K562 (cell line): ENCODE results near the gene TSTD1. TPM values are rescaled to one million over a fixed set of nuclear protein-coding genes. Genes with fewer than 3 reads are reported as not detected.

Experiments used
- CBX3 ChIP-seq, 2 experiments: IDR thresholded peaks; 1 replicate in 1 of 2; 2 replicates in 1 of 2; pipeline ENCODE4 v1.6.1; 2012; ENCODE audit warnings: inconsistent platforms in 2 of 2, low read length in 2 of 2, borderline replicate concordance in 1 of 2, control low read depth in 1 of 2
- EGR1 ChIP-seq: fragments of 450-650 bp; conservative IDR thresholded peaks from 2 replicates; pipeline ENCODE4 v1.6.1; 2017; ENCODE audit warnings: mild to moderate bottlenecking
- GTF2E2 ChIP-seq: fragments of 200-800 bp; sonication (Bioruptor generic); IDR thresholded peaks from 2 replicates; pipeline ENCODE4 v1.6.1; 2016; ENCODE audit warnings: missing genetic modification characterization, missing compliant biosample characterization
- HNRNPH1 ChIP-seq: fragments of 200-400 bp; formaldehyde crosslinking; optimal IDR thresholded peaks from 2 replicates; pipeline ENCODE3; 2017; ENCODE audit warnings: low read depth, mild to moderate bottlenecking, low read length, moderate library complexity
- KAT2B ChIP-seq: IDR thresholded peaks from one replicate; pipeline ENCODE4 v1.6.1; 2012; ENCODE audit warnings: low read depth, mild to moderate bottlenecking, control low read depth, inconsistent platforms, low read length, moderate library complexity
- KAT7 ChIP-seq: sonication (generic); formaldehyde crosslinking; IDR thresholded peaks from 2 replicates; pipeline ENCODE4 v1.8.0; 2022; ENCODE audit warnings: missing genetic modification reagents, mild to moderate bottlenecking, borderline replicate concordance
- MYBL2 ChIP-seq, 2 experiments: fragments of 450-650 bp in 1 of 2; sonication (generic) in 1 of 2; formaldehyde crosslinking in 1 of 2; IDR thresholded peaks; 2 replicates each; pipeline versions ENCODE4 v1.6.1 to v1.8.1; 2017 to 2022; ENCODE audit warnings: borderline replicate concordance in 1 of 2, inconsistent platforms in 1 of 2, low read depth in 1 of 2, mild to moderate bottlenecking in 1 of 2, missing genetic modification reagents in 1 of 2, moderate library complexity in 1 of 2
- NFYB ChIP-seq: IDR thresholded peaks from 2 replicates; pipeline ENCODE4 v1.6.1; 2011; ENCODE audit warnings: mild to moderate bottlenecking, moderate library complexity; ENCODE audit not compliant: insufficient read length; ENCODE audit errors: extremely low read depth
- NR2C1 ChIP-seq, 2 experiments: fragments of 450-650 bp; IDR thresholded peaks; 2 replicates each; pipeline ENCODE4 v1.6.1; 2017; ENCODE audit warnings: mild to moderate bottlenecking in 2 of 2, antibody characterized with exemption in 1 of 2, inconsistent platforms in 1 of 2, missing compliant biosample characterization in 1 of 2, missing genetic modification characterization in 1 of 2
- PHF21A ChIP-seq: fragments of 450-650 bp; IDR thresholded peaks from 2 replicates; pipeline ENCODE4 v1.6.1; 2017; ENCODE audit warnings: low read depth, borderline replicate concordance
- PML ChIP-seq: IDR thresholded peaks from 2 replicates; pipeline ENCODE4 v1.6.1; 2012; ENCODE audit warnings: low read length, inconsistent platforms
- RBM14 ChIP-seq: fragments of 200-400 bp; formaldehyde crosslinking; IDR thresholded peaks from 2 replicates; pipeline ENCODE4 v1.6.1; 2018; ENCODE audit warnings: low read depth, mild to moderate bottlenecking, low read length, moderate library complexity, borderline replicate concordance; ENCODE audit not compliant: insufficient read depth
- SETDB1 ChIP-seq: IDR thresholded peaks from one replicate; pipeline ENCODE4 v1.6.1; 2012; ENCODE audit warnings: low read length, control low read depth, inconsistent platforms
- SP1 ChIP-seq: sonication (generic); formaldehyde crosslinking; IDR thresholded peaks from 2 replicates; pipeline ENCODE4 v1.8.1; 2022; ENCODE audit warnings: mild to moderate bottlenecking, missing genetic modification reagents
- TFAM ChIP-seq: fragments of 250-450 bp; sonication (Bioruptor Pico); conservative IDR thresholded peaks from 2 replicates; pipeline ENCODE4 v1.5.0; 2021; ENCODE audit warnings: mild to moderate bottlenecking, moderate library complexity
- ZC3H11A ChIP-seq: IDR thresholded peaks from 2 replicates; pipeline ENCODE4 v1.6.1; 2012; ENCODE audit warnings: low read depth, low read length, improper control_type of control experiment
- ZNF23 ChIP-seq: fragments of 250-450 bp; sonication (Bioruptor Pico); IDR thresholded peaks from 2 replicates; pipeline ENCODE4 v1.4.0; 2020; ENCODE audit warnings: mild to moderate bottlenecking
- ZNF57 ChIP-seq: fragments of 450-650 bp; formaldehyde crosslinking; IDR thresholded peaks from 2 replicates; pipeline ENCODE4 v1.4.0; 2020; ENCODE audit warnings: mild to moderate bottlenecking, moderate library complexity
- ZZZ3 ChIP-seq: fragments of 450-650 bp; IDR thresholded peaks from 2 replicates; pipeline ENCODE4 v1.6.1; 2016; ENCODE audit warnings: antibody characterized with exemption, mild to moderate bottlenecking, moderate library complexity
- polyA plus RNA-seq, 8 experiments: library from polyadenylated mRNA; depleted of rRNA in 4 of 8; stranded (reverse) in 5 of 8; unstranded in 3 of 8; fragments of >200 nt; fragmentation: Nextera tagmentation in 2 of 8; fragmentation: Illumina TruSeq in 1 of 8; extraction: Ambion mirVana in 2 of 8; extraction: Trizol in 1 of 8; gene quantifications; 2 replicates each; pipeline versions ENCODE4 v1.2.1 to v1.2.3, GENCODE V29; 2011 to 2014; ENCODE audit warnings: inconsistent platforms in 1 of 8, missing spikeins in 1 of 8
- total RNA-seq, 7 experiments: library from RNA; depleted of rRNA in 6 of 7; stranded (reverse); fragments of >200 nt in 6 of 7; fragmentation: Illumina TruSeq in 2 of 7; extraction: Trizol in 2 of 7; gene quantifications; 2 replicates each; pipeline versions ENCODE4 v1.2.1 to v1.2.3, GENCODE V29; 2011 to 2021; ENCODE audit warnings: low replicate concordance in 1 of 7
- TF ChIP-seq, protein P1 (sequence below): fragments of 250-450 bp; sonication (Bioruptor Pico); IDR thresholded peaks from 2 replicates; pipeline ENCODE4 v1.4.0; 2020; ENCODE audit warnings: borderline replicate concordance
- TF ChIP-seq, protein P2 (sequence below): sonication (generic); formaldehyde crosslinking; IDR thresholded peaks from 2 replicates; pipeline ENCODE4 v1.5.0; 2020; ENCODE audit warnings: missing genetic modification reagents
- TF ChIP-seq, protein P3 (sequence below): fragments of 450-650 bp; IDR thresholded peaks from 2 replicates; pipeline ENCODE4 v1.6.1; 2017; ENCODE audit warnings: mild to moderate bottlenecking, moderate library complexity
- TF ChIP-seq, protein P4 (sequence below): fragments of 450-650 bp; formaldehyde crosslinking; IDR thresholded peaks from 2 replicates; pipeline ENCODE4 v1.4.0; 2020; ENCODE audit warnings: mild to moderate bottlenecking

TSTD1 gene
- total and polyA plus RNA-seq, 9 of the 15 experiments (the other 6 are each of a cell fraction or from before 2014, with no cell fraction given), result 0.23 to 0.53 TPM; not detected in 7

DNA sequence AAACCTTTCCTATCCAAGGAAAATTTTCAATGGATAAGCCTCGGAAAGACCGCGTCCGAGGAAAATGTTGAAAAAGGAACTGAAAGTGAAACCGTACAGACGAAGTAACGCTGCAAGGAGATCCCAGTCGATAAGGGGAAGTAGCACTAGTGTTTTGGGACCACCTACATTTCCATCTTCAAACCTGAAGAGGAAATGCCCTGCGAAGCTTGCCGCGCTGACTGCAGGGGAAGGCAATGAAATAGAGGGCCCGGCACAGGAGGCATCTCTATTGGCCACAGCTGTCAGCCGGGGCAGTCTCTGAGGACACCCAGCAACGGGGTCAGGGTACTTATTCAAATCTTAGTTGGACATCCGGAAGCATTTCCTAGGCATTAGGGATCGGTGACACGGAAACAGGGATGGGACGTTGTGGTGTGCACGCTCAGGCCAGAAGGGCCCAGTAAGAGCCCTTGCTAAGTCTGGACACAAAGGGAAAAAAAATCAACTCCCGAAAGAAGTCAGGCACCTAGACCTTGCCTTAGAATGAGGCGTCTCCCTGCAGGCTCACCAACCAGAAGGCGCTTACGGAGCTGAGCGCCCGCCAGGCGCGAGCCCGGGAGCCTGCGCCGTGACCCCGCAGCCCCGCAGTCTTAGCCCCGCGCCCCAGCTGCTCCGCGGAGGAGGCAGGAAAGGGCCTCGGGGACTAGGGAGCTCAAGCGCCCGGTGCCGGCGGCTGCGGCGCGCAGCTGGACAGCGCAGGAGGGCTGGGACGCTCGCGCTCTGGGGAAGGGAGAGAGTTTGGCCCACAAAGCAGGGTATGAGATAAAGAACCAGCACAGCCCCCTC, 6.4 kb upstream of the TSTD1 start (continued):
- no peak for TF ChIP-seq ZNF23 (CRISPR knock-in tag)
- TF ChIP-seq, protein P1, sequence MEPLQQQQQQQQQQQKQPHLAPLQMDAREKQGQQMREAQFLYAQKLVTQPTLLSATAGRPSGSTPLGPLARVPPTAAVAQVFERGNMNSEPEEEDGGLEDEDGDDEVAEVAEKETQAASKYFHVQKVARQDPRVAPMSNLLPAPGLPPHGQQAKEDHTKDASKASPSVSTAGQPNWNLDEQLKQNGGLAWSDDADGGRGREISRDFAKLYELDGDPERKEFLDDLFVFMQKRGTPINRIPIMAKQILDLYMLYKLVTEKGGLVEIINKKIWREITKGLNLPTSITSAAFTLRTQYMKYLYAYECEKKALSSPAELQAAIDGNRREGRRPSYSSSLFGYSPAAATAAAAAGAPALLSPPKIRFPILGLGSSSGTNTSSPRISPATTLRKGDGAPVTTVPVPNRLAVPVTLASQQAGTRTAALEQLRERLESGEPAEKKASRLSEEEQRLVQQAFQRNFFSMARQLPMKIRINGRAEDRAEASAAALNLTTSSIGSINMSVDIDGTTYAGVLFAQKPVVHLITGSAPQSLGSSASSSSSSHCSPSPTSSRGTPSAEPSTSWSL (CRISPR knock-in tag), result no peak
- TF ChIP-seq ZNF57 (CRISPR knock-in tag), result no peak
- TF ChIP-seq, protein P2, sequence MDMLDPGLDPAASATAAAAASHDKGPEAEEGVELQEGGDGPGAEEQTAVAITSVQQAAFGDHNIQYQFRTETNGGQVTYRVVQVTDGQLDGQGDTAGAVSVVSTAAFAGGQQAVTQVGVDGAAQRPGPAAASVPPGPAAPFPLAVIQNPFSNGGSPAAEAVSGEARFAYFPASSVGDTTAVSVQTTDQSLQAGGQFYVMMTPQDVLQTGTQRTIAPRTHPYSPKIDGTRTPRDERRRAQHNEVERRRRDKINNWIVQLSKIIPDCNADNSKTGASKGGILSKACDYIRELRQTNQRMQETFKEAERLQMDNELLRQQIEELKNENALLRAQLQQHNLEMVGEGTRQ (CRISPR knock-in tag), result peak; percentile 27; the same call in 1 of the 2 replicates
- TF ChIP-seq RBM14, result no peak
- TF ChIP-seq CBX3 (IDR thresholded peaks at IDR 0.05; ENCODE audit: borderline replicate concordance in 1 of 2, low read length in 2 of 2), result no peak
- TF ChIP-seq HNRNPH1, result no peak
- TF ChIP-seq MYBL2 (IDR thresholded peaks at IDR 0.05; ENCODE audit: low read depth), result no peak
- TF ChIP-seq MYBL2 (CRISPR knock-in tag; IDR thresholded peaks at IDR 0.05; ENCODE audit: borderline replicate concordance), result no peak
- TF ChIP-seq, protein P3, sequence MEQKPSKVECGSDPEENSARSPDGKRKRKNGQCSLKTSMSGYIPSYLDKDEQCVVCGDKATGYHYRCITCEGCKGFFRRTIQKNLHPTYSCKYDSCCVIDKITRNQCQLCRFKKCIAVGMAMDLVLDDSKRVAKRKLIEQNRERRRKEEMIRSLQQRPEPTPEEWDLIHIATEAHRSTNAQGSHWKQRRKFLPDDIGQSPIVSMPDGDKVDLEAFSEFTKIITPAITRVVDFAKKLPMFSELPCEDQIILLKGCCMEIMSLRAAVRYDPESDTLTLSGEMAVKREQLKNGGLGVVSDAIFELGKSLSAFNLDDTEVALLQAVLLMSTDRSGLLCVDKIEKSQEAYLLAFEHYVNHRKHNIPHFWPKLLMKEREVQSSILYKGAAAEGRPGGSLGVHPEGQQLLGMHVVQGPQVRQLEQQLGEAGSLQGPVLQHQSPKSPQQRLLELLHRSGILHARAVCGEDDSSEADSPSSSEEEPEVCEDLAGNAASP, result no peak
- TF ChIP-seq TFAM (CRISPR knock-in tag), result no peak
- no peak for TF ChIP-seq GTF2E2 (tag)
- no peak for TF ChIP-seq ZC3H11A
- no peak for TF ChIP-seq NFYB
- TF ChIP-seq, protein P4, sequence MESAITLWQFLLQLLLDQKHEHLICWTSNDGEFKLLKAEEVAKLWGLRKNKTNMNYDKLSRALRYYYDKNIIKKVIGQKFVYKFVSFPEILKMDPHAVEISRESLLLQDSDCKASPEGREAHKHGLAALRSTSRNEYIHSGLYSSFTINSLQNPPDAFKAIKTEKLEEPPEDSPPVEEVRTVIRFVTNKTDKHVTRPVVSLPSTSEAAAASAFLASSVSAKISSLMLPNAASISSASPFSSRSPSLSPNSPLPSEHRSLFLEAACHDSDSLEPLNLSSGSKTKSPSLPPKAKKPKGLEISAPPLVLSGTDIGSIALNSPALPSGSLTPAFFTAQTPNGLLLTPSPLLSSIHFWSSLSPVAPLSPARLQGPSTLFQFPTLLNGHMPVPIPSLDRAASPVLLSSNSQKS (CRISPR knock-in tag), result no peak
- no peak for TF ChIP-seq EGR1
- TF ChIP-seq ZZZ3, result no peak
- no peak for TF ChIP-seq KAT2B
- TF ChIP-seq NR2C1 (IDR thresholded peaks at IDR 0.05), result peak; percentile 91
- peak; percentile 96 for TF ChIP-seq NR2C1 (tag; IDR thresholded peaks at IDR 0.05)
- TF ChIP-seq KAT7 (CRISPR knock-in tag), result peak; percentile 83; the same call in 1 of the 2 replicates
- no peak for TF ChIP-seq PHF21A
- no peak for TF ChIP-seq SP1 (CRISPR knock-in tag)
- TF ChIP-seq SETDB1, result no peak
- peak; percentile 39; the same call in 1 of the 2 replicates for TF ChIP-seq PML
